SK-N-SH (cell line): ENCODE measurements around the gene TM9SF1. TPM values are rescaled to one million over a fixed set of nuclear protein-coding genes. Genes with fewer than 3 reads are reported as not detected.

Experiments
- CTCF ChIA-PET: fragments of 300-600, 350-600 bp; formaldehyde crosslinking; extraction: SDS; loops from one replicate; lab custom pipeline; 2021; lab: Yijun Ruan, JAX
- POLR2A ChIA-PET: fragments of 350-600 bp; sonication (Branson Sonifier 250); formaldehyde crosslinking; extraction: SDS; loops from one replicate; lab custom pipeline; 2020; ENCODE audit warnings: antibody characterized with exemption, inconsistent platforms; lab: Yijun Ruan, JAX
- DNase-seq: peaks from one replicate; pipeline ENCODE4 v3.0.0; 2012
- H2AFZ ChIP-seq: fragments of 200-600 bp; sonication (generic); 2 replicates; pipeline ENCODE4 v1.8.1; 2016; ENCODE audit warnings: antibody characterized with exemption, mild to moderate bottlenecking, low read depth
- H3F3A ChIP-seq: fragments of 200-600 bp; sonication (generic); replicated peaks from 2 replicates; pipeline ENCODE3; 2016; ENCODE audit warnings: antibody characterized with exemption, mild to moderate bottlenecking; ENCODE audit not compliant: insufficient read depth
- H3K27ac ChIP-seq, 2 experiments: fragments of 200-500 bp in 1 of 2; fragments of 200-600 bp in 1 of 2; sonication (Bioruptor generic) in 1 of 2; sonication (generic), shearing (Covaris generic) in 1 of 2; 2 replicates each; pipeline versions ENCODE4 v1.5.1 to v1.6.1; 2014 to 2016; ENCODE audit warnings: low read depth in 2 of 2, inconsistent platforms in 1 of 2, low read length in 1 of 2, mild to moderate bottlenecking in 1 of 2, mixed read lengths in 1 of 2
- H3K27me3 ChIP-seq: fragments of 200-600 bp; sonication (generic), shearing (Covaris generic); 2 replicates; pipeline ENCODE4 v1.6.1; 2016; ENCODE audit warnings: mixed run types; ENCODE audit not compliant: insufficient read depth
- H3K36me3 ChIP-seq, 2 experiments: fragments of 200-500 bp in 1 of 2; fragments of 200-600 bp in 1 of 2; sonication (Bioruptor generic) in 1 of 2; sonication (generic) in 1 of 2; replicated peaks in 1 of 2; 2 replicates each; pipeline versions ENCODE3 to v1.5.1; 2014 to 2016; ENCODE audit warnings: low read length in 1 of 2, mild to moderate bottlenecking in 1 of 2; ENCODE audit not compliant: insufficient read depth in 2 of 2, control insufficient read depth in 1 of 2
- H3K4me1 ChIP-seq, 2 experiments: fragments of 200-500 bp in 1 of 2; fragments of 200-600 bp in 1 of 2; sonication (Bioruptor generic) in 1 of 2; sonication (generic), shearing (Covaris generic) in 1 of 2; 2 replicates each; pipeline versions ENCODE4 v1.5.1 to v1.6.1; 2014 to 2016; ENCODE audit warnings: low read depth in 1 of 2, low read length in 1 of 2, mixed run types in 1 of 2; ENCODE audit not compliant: insufficient read depth in 2 of 2, control insufficient read depth in 1 of 2
- H3K4me2 ChIP-seq: fragments of 200-600 bp; sonication (generic), shearing (Covaris generic); 2 replicates; pipeline ENCODE4 v1.6.1; 2017; ENCODE audit warnings: mixed run types
- H3K4me3 ChIP-seq, 2 experiments: fragments of 200-500 bp in 1 of 2; fragments of 200-600 bp in 1 of 2; sonication (Bioruptor generic) in 1 of 2; sonication (generic), shearing (Covaris generic) in 1 of 2; 2 replicates each; pipeline versions ENCODE4 v1.5.1 to v1.8.1; 2014 to 2016; ENCODE audit warnings: low read depth in 2 of 2, inconsistent platforms in 1 of 2, low read length in 1 of 2, mild to moderate bottlenecking in 1 of 2, mixed read lengths in 1 of 2, moderate library complexity in 1 of 2
- H3K79me2 ChIP-seq: fragments of 200-600 bp; sonication (generic); 2 replicates; pipeline ENCODE4 v1.8.1; 2017; ENCODE audit warnings: mild to moderate bottlenecking; ENCODE audit not compliant: insufficient read depth
- H3K9ac ChIP-seq: fragments of 200-600 bp; sonication (generic); 2 replicates; pipeline ENCODE4 v1.6.1; 2017; ENCODE audit warnings: mixed run types
- H3K9me2 ChIP-seq: fragments of 200-600 bp; sonication (generic); 2 replicates; pipeline ENCODE4 v1.6.1; 2017; ENCODE audit warnings: mixed run types
- H3K9me3 ChIP-seq: fragments of 200-600 bp; sonication (generic); 2 replicates; pipeline ENCODE4 v1.6.1; 2017; ENCODE audit warnings: mixed run types, mild to moderate bottlenecking, moderate library complexity
- H4K20me1 ChIP-seq: fragments of 200-600 bp; sonication (generic); 2 replicates; pipeline ENCODE4 v1.6.1; 2017; ENCODE audit warnings: mild to moderate bottlenecking, mixed run types; ENCODE audit not compliant: insufficient read depth
- ELF1 ChIP-seq: IDR thresholded peaks from 2 replicates; pipeline ENCODE4 v1.4.0; 2012
- EP300 ChIP-seq, 2 experiments: IDR thresholded peaks; 2 replicates each; pipeline versions ENCODE4 v1.4.0 to v1.6.1; 2012; ENCODE audit warnings: borderline replicate concordance in 1 of 2, low read depth in 1 of 2, low read length in 1 of 2
- FOSL2 ChIP-seq: IDR thresholded peaks from 2 replicates; pipeline ENCODE4 v1.4.0; 2012; ENCODE audit warnings: low read depth, mild to moderate bottlenecking, moderate library complexity, borderline replicate concordance
- FOXJ3 ChIP-seq: sonication (generic); formaldehyde crosslinking; IDR thresholded peaks from 2 replicates; pipeline ENCODE4 v1.5.1; 2020; ENCODE audit warnings: mild to moderate bottlenecking, missing genetic modification reagents
- MEF2A ChIP-seq: IDR thresholded peaks from 2 replicates; pipeline ENCODE4 v1.4.0; 2012; ENCODE audit warnings: low read depth, borderline replicate concordance
- POLR2AphosphoS5 ChIP-seq: IDR thresholded peaks from 2 replicates; pipeline ENCODE4 v1.6.1; 2012; ENCODE audit warnings: low read depth, low read length
- RCOR1 ChIP-seq: fragments of 150-350 bp; IDR thresholded peaks from 2 replicates; pipeline ENCODE4 v1.6.1; 2017; ENCODE audit warnings: antibody characterized with exemption, low read length
- RFX5 ChIP-seq: IDR thresholded peaks from 2 replicates; pipeline ENCODE4 v1.6.1; 2012; ENCODE audit warnings: mild to moderate bottlenecking, improper control_type of control experiment, low read length
- RXRA ChIP-seq: IDR thresholded peaks from 2 replicates; pipeline ENCODE4 v1.4.0; 2012; ENCODE audit warnings: low read depth, mild to moderate bottlenecking, borderline replicate concordance
- SIN3A ChIP-seq: IDR thresholded peaks from 2 replicates; pipeline ENCODE4 v1.6.1; 2012; ENCODE audit warnings: low read depth, mild to moderate bottlenecking, low read length, moderate library complexity, borderline replicate concordance
- TCF12 ChIP-seq: IDR thresholded peaks from 2 replicates; pipeline ENCODE4 v1.4.0; 2012
- WGBS: methylation state at CpG from one replicate; pipeline ENCODE4 v1.1.6; 2017; ENCODE audit warnings: low lambda C conversion rate; 5-methylcytosine and 5-hydroxymethylcytosine counted together
- polyA plus RNA-seq, 3 experiments: library from polyadenylated mRNA; depleted of rRNA; stranded (reverse); fragments of >200 nt; gene quantifications; 2 replicates each; pipeline ENCODE4 v1.2.3, GENCODE V29; 2012
- TF ChIP-seq, protein P1 (sequence below): IDR thresholded peaks from 2 replicates; pipeline ENCODE4 v1.6.1; 2012; ENCODE audit warnings: mild to moderate bottlenecking, low read depth, low read length, moderate library complexity
- TF ChIP-seq, protein P2 (sequence below): IDR thresholded peaks from 2 replicates; pipeline ENCODE4 v1.4.0; 2012; ENCODE audit warnings: low read depth, borderline replicate concordance
- TF ChIP-seq, protein P3 (sequence below): IDR thresholded peaks from 2 replicates; pipeline ENCODE4; 2012

Gene TM9SF1
- polyA plus RNA-seq, 1 of the 3 experiments (the other 2 are of a cell fraction): 48.7 TPM

DNA sequence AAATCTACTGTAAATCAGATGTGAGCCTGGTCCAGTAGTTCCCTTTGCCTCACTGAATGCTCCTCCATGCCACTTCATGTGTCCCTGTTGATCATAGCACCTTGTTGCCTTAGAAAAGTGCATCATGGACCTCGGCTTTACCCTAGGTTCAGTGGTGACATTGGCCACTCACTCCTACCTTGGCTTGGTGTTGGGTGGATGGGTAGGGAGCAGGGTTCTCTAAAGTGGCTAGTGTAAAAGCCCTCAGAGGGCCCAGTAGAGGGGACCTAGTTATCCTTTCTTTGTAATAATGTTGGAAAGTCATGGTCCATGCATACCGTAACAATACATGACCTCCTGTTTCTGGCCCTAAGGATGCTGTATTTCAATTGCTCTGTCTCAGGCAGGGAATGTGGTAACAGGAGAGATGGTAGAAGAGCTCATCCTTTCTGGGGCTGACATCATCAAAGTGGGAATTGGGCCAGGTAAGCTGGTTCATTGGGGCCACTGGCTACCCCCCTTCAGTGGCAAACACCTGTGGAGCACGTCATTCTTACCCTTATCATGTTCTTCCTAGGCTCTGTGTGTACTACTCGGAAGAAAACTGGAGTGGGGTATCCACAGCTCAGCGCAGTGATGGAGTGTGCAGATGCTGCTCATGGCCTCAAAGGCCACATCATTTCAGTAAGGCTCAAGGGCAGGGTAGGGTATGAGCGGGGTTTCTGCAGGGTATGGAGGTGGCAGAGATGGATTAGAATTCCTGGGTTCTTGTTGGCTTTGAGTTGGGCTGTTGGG lies 41.6 kb upstream of the TM9SF1 start:
- Histone ChIP-seq H3K4me2 (no peak overlapping the region), H3K79me2 (peaks cover 69% of the 10 kb centered on the region), H3K27ac (no peak overlapping the region), H3K36me3 (peaks cover 56 to 69% of the 10 kb centered on the region in 2 experiments)
- CTCF ChIA-PET: interaction anchor here (1.0 to 12.0 kb wide), 6 partner anchors 21 to 194 kb away, joined by 3 to 191 read pairs (median 9); partner anchors contain the start of genes CIDEB, DHRS1, MDP1 and NOP9
- 93% methylated on average over 6 of the region's 6 CpGs for WGBS
- no peak for DNase-seq
- TF ChIP-seq SIN3A (no peak), FOSL2 (no peak)
- TF ChIP-seq, protein P1, sequence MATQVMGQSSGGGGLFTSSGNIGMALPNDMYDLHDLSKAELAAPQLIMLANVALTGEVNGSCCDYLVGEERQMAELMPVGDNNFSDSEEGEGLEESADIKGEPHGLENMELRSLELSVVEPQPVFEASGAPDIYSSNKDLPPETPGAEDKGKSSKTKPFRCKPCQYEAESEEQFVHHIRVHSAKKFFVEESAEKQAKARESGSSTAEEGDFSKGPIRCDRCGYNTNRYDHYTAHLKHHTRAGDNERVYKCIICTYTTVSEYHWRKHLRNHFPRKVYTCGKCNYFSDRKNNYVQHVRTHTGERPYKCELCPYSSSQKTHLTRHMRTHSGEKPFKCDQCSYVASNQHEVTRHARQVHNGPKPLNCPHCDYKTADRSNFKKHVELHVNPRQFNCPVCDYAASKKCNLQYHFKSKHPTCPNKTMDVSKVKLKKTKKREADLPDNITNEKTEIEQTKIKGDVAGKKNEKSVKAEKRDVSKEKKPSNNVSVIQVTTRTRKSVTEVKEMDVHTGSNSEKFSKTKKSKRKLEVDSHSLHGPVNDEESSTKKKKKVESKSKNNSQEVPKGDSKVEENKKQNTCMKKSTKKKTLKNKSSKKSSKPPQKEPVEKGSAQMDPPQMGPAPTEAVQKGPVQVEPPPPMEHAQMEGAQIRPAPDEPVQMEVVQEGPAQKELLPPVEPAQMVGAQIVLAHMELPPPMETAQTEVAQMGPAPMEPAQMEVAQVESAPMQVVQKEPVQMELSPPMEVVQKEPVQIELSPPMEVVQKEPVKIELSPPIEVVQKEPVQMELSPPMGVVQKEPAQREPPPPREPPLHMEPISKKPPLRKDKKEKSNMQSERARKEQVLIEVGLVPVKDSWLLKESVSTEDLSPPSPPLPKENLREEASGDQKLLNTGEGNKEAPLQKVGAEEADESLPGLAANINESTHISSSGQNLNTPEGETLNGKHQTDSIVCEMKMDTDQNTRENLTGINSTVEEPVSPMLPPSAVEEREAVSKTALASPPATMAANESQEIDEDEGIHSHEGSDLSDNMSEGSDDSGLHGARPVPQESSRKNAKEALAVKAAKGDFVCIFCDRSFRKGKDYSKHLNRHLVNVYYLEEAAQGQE: no peak
- TF ChIP-seq, all 33 proteins: peak for 0
- no peak overlapping the region for H2AFZ ChIP-seq
- no peaks in the 10 kb centered on the region for H4K20me1 ChIP-seq
- no peak overlapping the region for H3K4me3 ChIP-seq
- peaks cover 13% of the 10 kb centered on the region for H3F3A ChIP-seq
- H3K27me3 ChIP-seq: no peaks in the 10 kb centered on the region
- H3K9ac ChIP-seq: no peak overlapping the region
- H3K9me3 ChIP-seq: no peaks in the 10 kb centered on the region
- H3K9me2 ChIP-seq: no peaks in the 10 kb centered on the region
- POLR2A ChIA-PET: no interaction called here
- peaks cover 33 to 36% of the 10 kb centered on the region in 2 experiments; a peak in 3 of 4 replicates for H3K4me1 ChIP-seq

DNA sequence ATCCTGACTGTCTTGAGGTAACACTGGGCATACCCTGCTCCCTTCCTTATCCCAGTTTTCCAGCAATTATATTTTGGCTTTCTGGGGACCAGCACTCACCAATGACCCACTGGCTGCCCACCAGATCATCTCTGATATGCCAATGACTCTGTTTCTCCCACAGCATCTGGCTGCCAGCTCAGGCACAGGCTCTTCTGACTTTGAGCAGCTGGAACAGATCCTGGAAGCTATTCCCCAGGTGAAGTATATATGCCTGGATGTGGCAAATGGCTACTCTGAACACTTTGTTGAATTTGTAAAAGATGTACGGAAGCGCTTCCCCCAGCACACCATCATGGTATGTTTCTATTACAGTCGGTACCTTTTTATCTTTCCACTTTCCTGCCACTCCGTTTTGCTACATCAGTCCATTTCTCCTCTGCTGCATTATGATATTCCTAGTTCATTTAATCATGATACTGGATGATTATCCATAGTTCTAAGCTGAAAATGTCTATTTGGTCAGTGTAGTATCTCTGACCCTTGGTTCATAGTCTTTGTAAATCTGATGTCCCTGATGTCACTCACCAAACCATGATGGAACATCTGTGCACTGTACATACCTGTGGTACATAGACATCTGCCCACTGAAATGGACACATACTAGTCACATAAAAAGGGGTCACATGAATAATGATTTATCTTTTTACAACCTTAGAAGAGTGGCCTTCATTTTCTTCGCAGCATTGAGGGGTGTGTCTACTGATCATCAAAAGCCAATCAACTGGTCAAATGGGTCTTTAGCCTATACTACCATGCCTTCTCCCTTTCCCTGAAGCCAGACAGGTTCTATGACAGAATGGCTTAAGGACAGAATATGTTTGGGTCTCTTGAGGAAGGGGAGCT lies 40.8 kb upstream of the TM9SF1 start:
- no peak for DNase-seq
- no peak overlapping the region for H3K9ac ChIP-seq
- H2AFZ ChIP-seq: no peak overlapping the region
- no peaks in the 10 kb centered on the region for H4K20me1 ChIP-seq
- CTCF ChIA-PET: interaction anchor here (1.2 to 12.0 kb wide), 7 partner anchors 20 to 196 kb away, joined by 5 to 191 read pairs (median 10); partner anchors contain the start of genes CHMP4A, CIDEB, DHRS1 and MDP1
- no peaks in the 10 kb centered on the region for H3K9me3 ChIP-seq
- H3F3A ChIP-seq: peaks cover 13% of the 10 kb centered on the region
- no peaks in the 10 kb centered on the region for H3K9me2 ChIP-seq
- POLR2A ChIA-PET: interaction anchor here (1.1 kb wide), 1 partner anchor 17 kb away, joined by 3 read pairs; no protein-coding TSS in a partner anchor
- H3K27ac ChIP-seq: no peak overlapping the region
- H3K27me3 ChIP-seq: no peaks in the 10 kb centered on the region
- peaks cover 52 to 69% of the 10 kb centered on the region in 2 experiments for H3K36me3 ChIP-seq
- no peak overlapping the region for H3K4me3 ChIP-seq
- peaks cover 28 to 33% of the 10 kb centered on the region in 2 experiments; a peak in 3 of 4 replicates for H3K4me1 ChIP-seq
- no peak overlapping the region for H3K4me2 ChIP-seq
- H3K79me2 ChIP-seq: peaks cover 69% of the 10 kb centered on the region
- WGBS: 99% methylated on average over 5 of the region's 5 CpGs
- TF ChIP-seq MEF2A (no peak), RCOR1 (no peak), RXRA (no peak), TCF12 (no peak), EP300 (IDR thresholded peaks at IDR 0.05; ENCODE audit: borderline replicate concordance in 1 of 2, low read depth in 1 of 2, low read length in 1 of 2) (no peak), ELF1 (no peak), FOXJ3 (no peak), RFX5 (no peak), POLR2AphosphoS5 (no peak)
- TF ChIP-seq, protein P2, sequence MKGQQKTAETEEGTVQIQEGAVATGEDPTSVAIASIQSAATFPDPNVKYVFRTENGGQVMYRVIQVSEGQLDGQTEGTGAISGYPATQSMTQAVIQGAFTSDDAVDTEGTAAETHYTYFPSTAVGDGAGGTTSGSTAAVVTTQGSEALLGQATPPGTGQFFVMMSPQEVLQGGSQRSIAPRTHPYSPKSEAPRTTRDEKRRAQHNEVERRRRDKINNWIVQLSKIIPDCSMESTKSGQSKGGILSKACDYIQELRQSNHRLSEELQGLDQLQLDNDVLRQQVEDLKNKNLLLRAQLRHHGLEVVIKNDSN: no peak
- TF ChIP-seq, protein P3, sequence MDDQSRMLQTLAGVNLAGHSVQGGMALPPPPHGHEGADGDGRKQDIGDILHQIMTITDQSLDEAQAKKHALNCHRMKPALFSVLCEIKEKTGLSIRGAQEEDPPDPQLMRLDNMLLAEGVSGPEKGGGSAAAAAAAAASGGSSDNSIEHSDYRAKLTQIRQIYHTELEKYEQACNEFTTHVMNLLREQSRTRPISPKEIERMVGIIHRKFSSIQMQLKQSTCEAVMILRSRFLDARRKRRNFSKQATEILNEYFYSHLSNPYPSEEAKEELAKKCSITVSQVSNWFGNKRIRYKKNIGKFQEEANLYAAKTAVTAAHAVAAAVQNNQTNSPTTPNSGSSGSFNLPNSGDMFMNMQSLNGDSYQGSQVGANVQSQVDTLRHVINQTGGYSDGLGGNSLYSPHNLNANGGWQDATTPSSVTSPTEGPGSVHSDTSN: no peak
- TF ChIP-seq, protein P1: no peak
